Right atrium auricular region (tissue), 2 donors: ENCODE measurements around the gene HOXB3. TPM values are rescaled to one million over a fixed set of nuclear protein-coding genes. Genes with fewer than 3 reads are reported as not detected.

Experiments
- DNase-seq: peaks from one replicate; pipeline ENCODE4 v3.0.0-alpha.2; 2019; ENCODE audit warnings: low spot score
- H3K27ac ChIP-seq, 2 donors: fragments of 200-600 bp; sonication (generic); 1 replicate in 1 of 2; 2 replicates in 1 of 2; pipeline ENCODE4 v1.5.1; 2016 to 2019
- H3K27me3 ChIP-seq, 2 donors: fragments of 200-600 bp; sonication (generic); one replicate each; pipeline versions ENCODE4 v1.5.1 to v1.6.0; 2017 to 2019
- H3K36me3 ChIP-seq: fragments of 200-600 bp; sonication (generic); one replicate; pipeline ENCODE4 v1.5.1; 2016
- H3K4me1 ChIP-seq, 2 donors: fragments of 200-600 bp; sonication (generic); one replicate each; pipeline versions ENCODE4 v1.5.1 to v1.6.0; 2017 to 2019
- H3K4me3 ChIP-seq, 2 donors: fragments of 200-600 bp; sonication (generic); 1 replicate in 1 of 2; 2 replicates in 1 of 2; pipeline ENCODE4 v1.5.1; 2017 to 2019; ENCODE audit warnings: mild to moderate bottlenecking in 1 of 2, moderate library complexity in 1 of 2
- H3K9me3 ChIP-seq, 2 donors: fragments of 200-600 bp; sonication (generic); one replicate each; pipeline ENCODE4 v1.5.1; 2019
- total RNA-seq, 2 donors: library from RNA; depleted of rRNA; stranded (reverse); fragments of >200 nt; gene quantifications; one replicate each; pipeline ENCODE4 v1.1.0, GENCODE V29; 2016
- TF ChIP-seq, protein P1 (sequence below), 2 donors: fragments of 200-600 bp; sonication (generic); IDR thresholded peaks; one replicate each; pipeline ENCODE4 v1.5.1; 2019; ENCODE audit warnings: antibody characterized with exemption in 2 of 2

Gene HOXB3
- total RNA-seq, 2 donors from 2014 or later, result 0.82 to 1.2 TPM

GRCh38 chr17:48526608-48527546, 63.2 kb downstream of the HOXB3 start:
- H3K4me1 ChIP-seq, result peaks cover 0 to 6% of the 10 kb centered on the region in 2 donors
- TF ChIP-seq, protein P1, sequence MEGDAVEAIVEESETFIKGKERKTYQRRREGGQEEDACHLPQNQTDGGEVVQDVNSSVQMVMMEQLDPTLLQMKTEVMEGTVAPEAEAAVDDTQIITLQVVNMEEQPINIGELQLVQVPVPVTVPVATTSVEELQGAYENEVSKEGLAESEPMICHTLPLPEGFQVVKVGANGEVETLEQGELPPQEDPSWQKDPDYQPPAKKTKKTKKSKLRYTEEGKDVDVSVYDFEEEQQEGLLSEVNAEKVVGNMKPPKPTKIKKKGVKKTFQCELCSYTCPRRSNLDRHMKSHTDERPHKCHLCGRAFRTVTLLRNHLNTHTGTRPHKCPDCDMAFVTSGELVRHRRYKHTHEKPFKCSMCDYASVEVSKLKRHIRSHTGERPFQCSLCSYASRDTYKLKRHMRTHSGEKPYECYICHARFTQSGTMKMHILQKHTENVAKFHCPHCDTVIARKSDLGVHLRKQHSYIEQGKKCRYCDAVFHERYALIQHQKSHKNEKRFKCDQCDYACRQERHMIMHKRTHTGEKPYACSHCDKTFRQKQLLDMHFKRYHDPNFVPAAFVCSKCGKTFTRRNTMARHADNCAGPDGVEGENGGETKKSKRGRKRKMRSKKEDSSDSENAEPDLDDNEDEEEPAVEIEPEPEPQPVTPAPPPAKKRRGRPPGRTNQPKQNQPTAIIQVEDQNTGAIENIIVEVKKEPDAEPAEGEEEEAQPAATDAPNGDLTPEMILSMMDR (IDR thresholded peaks at IDR 0.05), result no peak
- H3K27me3 ChIP-seq, result peaks cover 0 to 10% of the 10 kb centered on the region in 2 donors
- H3K4me3 ChIP-seq, result no peak overlapping the region
- H3K36me3 ChIP-seq, result no peaks in the 10 kb centered on the region
- DNase-seq, result no peak
- no peak overlapping the region for H3K27ac ChIP-seq
- no peaks in the 10 kb centered on the region for H3K9me3 ChIP-seq

DNA sequence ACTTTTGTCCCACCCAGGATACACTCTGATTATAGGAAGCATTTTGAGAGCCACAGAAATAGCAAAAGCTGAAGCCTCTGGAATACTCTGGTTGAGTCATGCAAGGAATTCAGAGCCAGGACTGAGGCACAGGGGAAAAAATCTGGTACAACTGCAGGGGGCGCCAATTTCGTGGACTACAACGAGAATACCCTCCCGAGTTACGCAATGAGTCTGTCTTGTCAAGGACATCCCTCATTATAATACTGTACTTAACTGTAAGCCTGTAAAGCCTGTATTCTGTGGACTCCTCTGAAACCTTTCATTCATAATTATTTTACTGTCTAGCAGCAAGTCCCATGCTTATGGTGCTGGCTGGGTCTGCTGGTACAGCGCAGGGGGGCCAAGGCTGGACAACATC, 67.0 kb downstream of the HOXB3 start:
- no peaks in the 10 kb centered on the region for H3K36me3 ChIP-seq
- peaks cover 0 to 6% of the 10 kb centered on the region in 2 donors for H3K4me1 ChIP-seq
- H3K9me3 ChIP-seq, result no peaks in the 10 kb centered on the region
- TF ChIP-seq, protein P1 (IDR thresholded peaks at IDR 0.05), result no peak
- H3K4me3 ChIP-seq, result no peak overlapping the region
- H3K27me3 ChIP-seq, result peaks cover 0 to 10% of the 10 kb centered on the region in 2 donors
- H3K27ac ChIP-seq, result no peak overlapping the region
- DNase-seq, result no peak

- H3K4me3 ChIP-seq, result no peak overlapping the region
- H3K36me3 ChIP-seq, result no peaks in the 10 kb centered on the region
- peaks cover 0 to 4% of the 10 kb centered on the region in 2 donors for H3K4me1 ChIP-seq
- H3K9me3 ChIP-seq, result no peaks in the 10 kb centered on the region
- no peak for DNase-seq
- H3K27ac ChIP-seq, result no peak overlapping the region
- H3K27me3 ChIP-seq, result peaks cover 0 to 10% of the 10 kb centered on the region in 2 donors
- TF ChIP-seq, protein P1 (IDR thresholded peaks at IDR 0.05), result no peak
These were observed 67.9 kb downstream of the HOXB3 start for GRCh38 chr17:48522031-48522653.

DNA sequence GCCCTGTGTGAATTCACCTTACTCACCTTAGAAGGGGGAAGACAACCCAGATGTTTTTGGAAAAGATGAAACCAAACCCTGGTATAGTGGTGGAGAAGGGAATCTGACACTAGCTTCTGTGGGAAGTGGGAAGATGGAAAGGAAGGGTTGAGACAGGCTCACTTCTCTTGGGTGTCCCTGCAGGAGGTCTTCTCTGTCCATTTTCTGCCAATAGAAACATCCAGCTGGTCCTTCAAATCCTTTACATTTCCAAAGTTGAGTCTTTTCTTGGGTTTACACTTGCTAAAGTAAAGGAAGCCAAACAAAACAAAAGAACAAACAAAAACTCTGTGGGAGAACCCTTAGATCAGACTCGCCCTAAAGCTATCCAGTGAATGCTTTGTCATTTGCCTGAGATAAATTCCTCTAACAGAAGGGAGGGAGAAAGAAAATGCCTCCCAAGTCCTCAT, 69.4 kb downstream of the HOXB3 start:
- TF ChIP-seq, protein P1 (IDR thresholded peaks at IDR 0.05), result no peak
- no peak for DNase-seq
- H3K27ac ChIP-seq, result no peak overlapping the region

GRCh38 chr17:48519427-48519826, 70.6 kb downstream of the HOXB3 start:
- DNase-seq, result no peak
- H3K4me3 ChIP-seq, result no peak overlapping the region
- no peaks in the 10 kb centered on the region for H3K27me3 ChIP-seq
- no peak overlapping the region for H3K27ac ChIP-seq
- H3K9me3 ChIP-seq, result no peaks in the 10 kb centered on the region
- no peaks in the 10 kb centered on the region for H3K36me3 ChIP-seq
- H3K4me1 ChIP-seq, result no peaks in the 10 kb centered on the region
- TF ChIP-seq, protein P1 (IDR thresholded peaks at IDR 0.05), result no peak

More for the DNA sequence above, 69.4 kb downstream of the HOXB3 start:
- H3K4me3 ChIP-seq, result no peak overlapping the region
- H3K36me3 ChIP-seq, result no peaks in the 10 kb centered on the region
- H3K9me3 ChIP-seq, result no peaks in the 10 kb centered on the region
- H3K4me1 ChIP-seq, result no peaks in the 10 kb centered on the region
- no peaks in the 10 kb centered on the region for H3K27me3 ChIP-seq
